Measurements from ENCODE around the gene TNXB. TPM values are rescaled to one million over a fixed set of nuclear protein-coding genes. Genes with fewer than 3 reads are reported as not detected.
"Not testable (repeated sequence)": the region's sequence is repeated elsewhere in the genome, so short reads cannot be mapped to it uniquely, and the experiment has no call there.

The TNXB gene
- total RNA-seq, 1 experiment from 2014 or later: 45.0 TPM

DNA sequence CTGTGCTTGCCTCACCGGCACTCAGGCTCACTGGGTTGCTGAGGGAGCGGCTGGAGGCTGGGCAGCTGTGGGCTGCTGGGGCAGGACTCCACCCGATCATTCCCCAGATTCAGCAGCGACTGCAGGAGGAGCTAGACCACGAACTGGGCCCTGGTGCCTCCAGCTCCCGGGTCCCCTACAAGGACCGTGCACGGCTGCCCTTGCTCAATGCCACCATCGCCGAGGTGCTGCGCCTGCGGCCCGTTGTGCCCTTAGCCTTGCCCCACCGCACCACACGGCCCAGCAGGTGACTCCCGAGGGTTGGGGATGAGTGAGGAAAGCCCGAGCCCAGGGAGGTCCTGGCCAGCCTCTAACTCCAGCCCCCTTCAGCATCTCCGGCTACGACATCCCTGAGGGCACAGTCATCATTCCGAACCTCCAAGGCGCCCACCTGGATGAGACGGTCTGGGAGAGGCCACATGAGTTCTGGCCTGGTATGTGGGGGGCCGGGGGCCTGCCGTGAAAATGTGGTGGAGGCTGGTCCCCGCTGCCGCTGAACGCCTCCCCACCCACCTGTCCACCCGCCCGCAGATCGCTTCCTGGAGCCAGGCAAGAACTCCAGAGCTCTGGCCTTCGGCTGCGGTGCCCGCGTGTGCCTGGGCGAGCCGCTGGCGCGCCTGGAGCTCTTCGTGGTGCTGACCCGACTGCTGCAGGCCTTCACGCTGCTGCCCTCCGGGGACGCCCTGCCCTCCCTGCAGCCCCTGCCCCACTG is 68.7 kb downstream of the TNXB start:
- DNase-seq (ENCODE audit: low spot score): not testable (repeated sequence)

- DNase-seq (ENCODE audit: low spot score): not testable (repeated sequence)
Observed at GRCh38 chr6:32039321-32040274, 69.5 kb downstream of the TNXB start.

- DNase-seq (ENCODE audit: low spot score): not testable (repeated sequence)
Observed at GRCh38 chr6:32038878-32039277, 70.3 kb downstream of the TNXB start.

DNA sequence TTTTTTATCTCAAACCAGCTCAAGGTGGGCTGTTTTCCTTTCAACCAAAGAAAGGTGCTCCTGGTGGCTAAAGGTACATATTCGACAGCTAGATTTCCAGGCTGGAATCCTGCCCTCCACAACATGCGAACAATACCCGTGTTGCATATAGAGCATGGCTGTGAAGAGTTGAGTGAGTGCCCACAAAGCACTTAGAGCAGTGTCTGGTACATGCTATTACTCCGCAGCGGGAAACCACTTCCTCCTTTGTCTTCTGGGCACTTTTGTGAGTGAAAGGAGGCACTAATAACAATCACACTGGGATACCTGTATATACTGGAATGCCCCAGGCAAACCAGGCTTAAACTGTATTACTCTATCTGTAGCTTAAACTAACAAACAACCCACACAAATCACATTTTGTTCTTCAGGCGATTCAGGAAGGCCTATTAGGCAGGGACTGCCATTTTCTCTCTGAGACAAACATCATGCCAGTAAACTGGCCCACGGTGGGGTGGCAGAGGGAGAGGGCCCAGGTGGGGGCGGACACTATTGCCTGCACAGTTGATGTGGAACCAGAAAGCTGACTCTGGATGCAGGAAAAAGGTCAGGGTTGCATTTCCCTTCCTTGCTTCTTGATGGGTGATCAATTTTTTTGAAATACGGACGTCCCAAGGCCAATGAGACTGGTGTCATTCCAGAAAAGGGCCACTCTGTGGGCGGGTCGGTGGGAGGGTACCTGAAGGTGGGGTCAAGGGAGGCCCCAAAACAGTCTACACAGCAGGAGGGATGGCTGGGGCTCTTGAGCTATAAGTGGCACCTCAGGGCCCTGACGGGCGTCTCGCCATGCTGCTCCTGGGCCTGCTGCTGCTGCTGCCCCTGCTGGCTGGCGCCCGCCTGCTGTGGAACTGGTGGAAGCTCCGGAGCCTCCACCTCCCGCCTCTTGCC is 71.3 kb downstream of the TNXB start, which contains the start of gene CYP21A2:
Gene CYP21A2, plus strand, starts transcription at position 818 of the 927 bp plus-strand sequence. Its CDS starts 8 bp downstream, at position 826.
- not testable (repeated sequence) for DNase-seq (ENCODE audit: low spot score)

- not testable (repeated sequence) for DNase-seq (ENCODE audit: low spot score)
Observed at GRCh38 chr6:32037136-32037535, 72.0 kb downstream of the TNXB start.

- DNase-seq (ENCODE audit: low spot score): not testable (repeated sequence)
Observed at GRCh38 chr6:32035283-32036013, 73.7 kb downstream of the TNXB start.

DNA sequence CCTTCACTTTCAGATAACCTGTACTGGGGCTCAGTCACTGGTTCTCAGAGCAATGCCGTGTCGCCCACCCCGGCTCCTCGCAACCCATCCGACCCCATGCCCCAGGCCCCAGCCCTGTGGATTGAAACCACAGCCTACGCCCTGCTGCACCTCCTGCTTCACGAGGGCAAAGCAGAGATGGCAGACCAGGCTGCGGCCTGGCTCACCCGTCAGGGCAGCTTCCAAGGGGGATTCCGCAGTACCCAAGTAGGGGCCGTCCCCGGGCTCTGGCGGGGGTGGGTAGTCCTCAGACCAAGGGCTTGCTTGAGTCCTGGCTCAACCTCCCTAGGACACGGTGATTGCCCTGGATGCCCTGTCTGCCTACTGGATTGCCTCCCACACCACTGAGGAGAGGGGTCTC is 79.6 kb downstream of the TNXB start:
- not testable (repeated sequence) for DNase-seq (ENCODE audit: low spot score)

DNA sequence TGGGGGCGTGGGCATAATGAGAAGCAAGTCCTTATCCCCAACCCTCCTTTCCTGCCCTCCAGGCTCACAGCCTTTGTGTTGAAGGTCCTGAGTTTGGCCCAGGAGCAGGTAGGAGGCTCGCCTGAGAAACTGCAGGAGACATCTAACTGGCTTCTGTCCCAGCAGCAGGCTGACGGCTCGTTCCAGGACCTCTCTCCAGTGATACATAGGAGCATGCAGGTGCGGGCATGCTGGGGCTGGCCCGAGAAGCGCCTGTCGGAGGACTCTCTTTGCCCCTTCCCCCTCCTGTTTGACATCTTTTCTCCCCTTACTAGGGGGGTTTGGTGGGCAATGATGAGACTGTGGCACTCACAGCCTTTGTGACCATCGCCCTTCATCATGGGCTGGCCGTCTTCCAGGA is 80.5 kb downstream of the TNXB start:
- DNase-seq (ENCODE audit: low spot score): not testable (repeated sequence)

DNA sequence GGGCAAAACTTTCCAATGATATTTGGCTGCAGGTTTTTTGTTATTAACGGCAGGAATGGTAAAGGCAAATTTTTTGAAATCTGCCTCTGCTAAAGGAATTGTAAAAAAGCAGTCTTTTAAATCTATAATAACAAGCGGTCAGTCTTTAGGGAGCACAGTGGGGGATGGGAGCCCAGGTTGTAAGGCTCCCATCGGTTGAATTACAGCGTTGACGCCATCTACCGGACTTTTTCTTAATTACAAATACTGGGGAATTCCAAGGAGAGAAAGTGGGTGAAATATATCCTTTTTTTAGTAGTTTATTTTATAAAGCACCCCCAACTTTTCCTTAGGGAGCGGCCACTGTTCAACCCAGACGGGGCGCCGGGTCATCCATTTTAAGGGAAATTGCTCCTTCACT is 87.0 kb downstream of the TNXB start:
- DNase-seq (ENCODE audit: low spot score): not testable (repeated sequence)

DNA sequence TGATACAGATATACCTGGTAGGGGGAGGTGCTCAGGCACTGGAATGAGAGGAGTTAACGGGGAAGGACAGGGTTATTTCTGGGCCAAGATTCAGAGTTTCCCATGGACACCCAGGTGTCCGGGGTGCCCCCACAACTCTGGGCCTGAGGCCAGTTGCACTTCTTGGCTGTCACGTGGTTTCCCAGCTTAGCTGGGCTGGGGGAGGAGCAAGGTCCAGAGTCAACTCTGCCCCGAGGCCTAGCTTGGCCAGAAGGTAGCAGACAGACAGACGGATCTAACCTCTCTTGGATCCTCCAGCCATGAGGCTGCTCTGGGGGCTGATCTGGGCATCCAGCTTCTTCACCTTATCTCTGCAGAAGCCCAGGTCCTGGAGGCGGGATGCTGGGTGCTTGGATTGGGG is 94.6 kb downstream of the TNXB start, which contains the start of gene C4B:
Gene C4B, plus strand, starts transcription at position 249 of the 400 bp plus-strand sequence. Its CDS starts 51 bp downstream, at position 300.
- DNase-seq (ENCODE audit: low spot score): not testable (repeated sequence)

- DNase-seq (ENCODE audit: low spot score): not testable (repeated sequence)
Observed at GRCh38 chr6:32013738-32014137, 95.4 kb downstream of the TNXB start.

DNA sequence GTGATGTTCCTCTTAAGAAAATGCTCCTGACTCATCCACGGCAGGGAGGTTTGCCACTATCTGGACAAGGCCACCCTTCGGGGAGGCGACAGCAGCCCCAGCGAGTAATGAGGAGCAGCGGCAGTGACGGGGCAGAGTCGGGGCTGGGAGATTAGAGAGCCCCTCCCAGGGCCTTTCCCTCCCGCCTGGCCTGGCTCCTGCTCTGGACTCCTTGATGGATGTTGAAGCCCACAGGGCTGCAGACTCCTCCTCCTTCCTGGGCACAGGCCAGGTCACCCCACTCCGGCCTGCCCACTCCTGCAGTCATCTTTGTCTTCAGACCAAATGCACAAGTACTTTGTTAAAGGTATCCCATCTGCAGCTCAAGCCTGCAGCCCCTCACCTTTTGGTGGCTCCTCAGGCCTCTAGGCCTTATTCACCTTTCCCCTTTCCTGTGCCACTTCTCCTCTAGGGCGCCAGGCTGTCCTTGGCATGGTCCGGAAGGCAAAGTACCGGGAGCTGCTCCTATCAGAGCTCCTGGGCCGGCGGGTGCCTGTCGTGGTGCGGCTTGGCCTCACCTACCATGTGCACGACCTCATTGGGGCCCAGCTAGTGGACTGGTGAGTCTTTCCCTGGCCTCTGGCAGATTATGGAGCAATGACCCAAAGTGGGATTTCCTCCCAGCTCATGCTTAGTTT is 96.1 kb downstream of the TNXB start:
- peak; percentile 22 for DNase-seq (ENCODE audit: low spot score)

- not testable (repeated sequence) for DNase-seq (ENCODE audit: low spot score)
Observed at GRCh38 chr6:32010856-32011530, 98.1 kb downstream of the TNXB start.

GRCh38 chr6:32009537-32009936 is 99.6 kb downstream of the TNXB start:
- DNase-seq (ENCODE audit: low spot score): not testable (repeated sequence)

DNA sequence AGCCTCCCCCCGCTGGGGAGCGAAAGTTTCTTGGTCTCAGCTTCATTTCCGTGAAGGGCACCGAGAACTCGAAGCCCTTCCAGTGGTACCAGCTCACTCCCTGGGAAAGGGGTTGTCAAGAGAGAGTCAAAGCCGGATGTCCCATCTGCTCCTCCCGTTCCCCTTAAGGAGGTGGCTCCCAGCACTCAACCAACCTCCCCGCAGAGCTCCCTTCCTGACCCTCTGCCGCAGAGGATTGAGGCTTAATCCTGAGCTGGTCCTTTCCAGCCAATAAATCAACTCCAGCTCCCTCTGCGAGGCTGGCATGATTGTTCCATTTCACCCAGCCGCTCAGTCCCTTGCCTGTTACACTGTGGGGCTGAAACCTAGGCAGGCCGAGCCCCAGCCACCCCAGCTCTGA is 100.5 kb downstream of the TNXB start:
- not testable (repeated sequence) for DNase-seq (ENCODE audit: low spot score)

GRCh38 chr6:32008037-32008436 is 101.1 kb downstream of the TNXB start:
- DNase-seq (ENCODE audit: low spot score): not testable (repeated sequence)

GRCh38 chr6:32007086-32007485 is 102.1 kb downstream of the TNXB start:
- DNase-seq (ENCODE audit: low spot score): not testable (repeated sequence)

DNA sequence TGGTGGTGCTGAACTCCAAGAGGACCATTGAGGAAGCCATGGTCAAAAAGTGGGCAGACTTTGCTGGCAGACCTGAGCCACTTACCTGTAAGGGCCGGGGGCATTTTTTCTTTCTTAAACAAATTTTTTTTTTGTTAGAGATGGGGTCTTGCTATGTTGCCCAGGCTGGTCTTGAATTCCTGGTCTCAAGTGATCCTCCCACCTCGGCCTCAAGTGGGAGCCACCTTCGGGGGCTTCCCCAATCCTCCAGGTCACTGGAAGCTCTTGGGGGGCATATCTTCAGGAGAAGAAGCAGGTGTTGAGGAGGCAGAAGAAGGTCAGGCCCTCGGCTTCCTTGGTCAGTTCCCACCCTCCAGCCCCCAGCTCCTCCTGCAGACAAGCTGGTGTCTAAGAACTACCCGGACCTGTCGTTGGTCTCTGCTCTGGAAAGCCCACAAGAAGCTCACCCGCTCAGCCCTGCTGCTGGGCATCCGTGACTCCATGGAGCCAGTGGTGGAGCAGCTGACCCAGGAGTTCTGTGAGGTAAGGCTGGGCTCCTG is 103.1 kb downstream of the TNXB start:
- DNase-seq (ENCODE audit: low spot score): not testable (repeated sequence)

GRCh38 chr6:32005538-32005880 is 103.6 kb downstream of the TNXB start:
- DNase-seq (ENCODE audit: low spot score): not testable (repeated sequence)
